IMR-90 (cell line): ENCODE results near the gene KCNQ1. TPM values are rescaled to one million over a fixed set of nuclear protein-coding genes. Genes with fewer than 3 reads are reported as not detected.

Source experiments
- ATAC-seq: fragments of 200-7000 bp; cut with Tn5 transposase; 2 replicates; pipeline ENCODE4 v1.9.1; 2020; ENCODE audit warnings: low read depth, mild to moderate bottlenecking, moderate library complexity
- BruUV-seq: library from RNA; stranded (reverse); fragments of 400-500 nt; replicated peaks from 2 replicates; lab custom pipeline; 2021; lab: Mats Ljungman, UMichigan
- CTCF ChIA-PET: fragments of 300-600 bp; formaldehyde crosslinking; extraction: SDS; loops from one replicate; lab custom pipeline; 2021; ENCODE audit warnings: antibody characterized with exemption; lab: Yijun Ruan, JAX
- POLR2A ChIA-PET: fragments of 300-600 bp; sonication (Branson Sonifier 250); formaldehyde crosslinking; loops from one replicate; lab custom pipeline; 2022; ENCODE audit warnings: antibody characterized with exemption; ENCODE audit not compliant: unreplicated experiment; lab: Charles Lee
- DNase-seq: peaks from one replicate; pipeline ENCODE4 v3.0.0; 2013
- H2AFZ ChIP-seq: replicated peaks from 2 replicates; pipeline ENCODE3; 2013; ENCODE audit warnings: low read length, mild to moderate bottlenecking; ENCODE audit not compliant: poor library complexity
- H2AK5ac ChIP-seq: 2 replicates; pipeline ENCODE4 v1.6.1; 2013; ENCODE audit warnings: low read depth, low read length, inconsistent platforms
- H2AK9ac ChIP-seq: replicated peaks from 2 replicates; pipeline ENCODE3; 2013; ENCODE audit warnings: mild to moderate bottlenecking, low read depth, low read length, moderate library complexity; ENCODE audit not compliant: poor library complexity
- H2BK120ac ChIP-seq: 2 replicates; pipeline ENCODE4 v1.6.1; 2013; ENCODE audit warnings: low read depth, low read length, inconsistent platforms
- H2BK15ac ChIP-seq: 3 replicates; pipeline ENCODE4 v1.6.1; 2013; ENCODE audit warnings: low read depth, low read length, inconsistent platforms
- H2BK20ac ChIP-seq: 2 replicates; pipeline ENCODE4 v1.6.1; 2013; ENCODE audit warnings: low read depth, mild to moderate bottlenecking, inconsistent platforms, low read length, moderate library complexity
- H2BK5ac ChIP-seq: 2 replicates; pipeline ENCODE4 v1.6.1; 2013; ENCODE audit warnings: mild to moderate bottlenecking, low read depth, low read length, inconsistent platforms; ENCODE audit not compliant: poor library complexity, severe bottlenecking
- H3K14ac ChIP-seq: replicated peaks from 2 replicates; pipeline ENCODE4 v1.6.1; 2013; ENCODE audit warnings: low read depth, low read length, inconsistent platforms
- H3K18ac ChIP-seq: 2 replicates; pipeline ENCODE4 v1.6.1; 2013; ENCODE audit warnings: low read depth, low read length, control low read depth
- H3K23ac ChIP-seq: 2 replicates; pipeline ENCODE4 v1.6.1; 2013; ENCODE audit warnings: low read depth, low read length, inconsistent platforms
- H3K27ac ChIP-seq: 2 replicates; pipeline ENCODE4 v1.5.1; 2013; ENCODE audit warnings: mild to moderate bottlenecking, control low read depth, low read length; ENCODE audit not compliant: insufficient read depth
- H3K27me3 ChIP-seq: 2 replicates; pipeline ENCODE4 v1.6.1; 2013; ENCODE audit warnings: low read length; ENCODE audit not compliant: control insufficient read depth, insufficient read depth
- H3K36me3 ChIP-seq: 2 replicates; pipeline ENCODE4 v1.6.1; 2013; ENCODE audit warnings: low read length, mixed read lengths; ENCODE audit not compliant: control insufficient read depth, insufficient read depth
- H3K4ac ChIP-seq: 2 replicates; pipeline ENCODE4 v1.6.1; 2013; ENCODE audit warnings: low read depth, low read length, inconsistent platforms
- H3K4me1 ChIP-seq: 2 replicates; pipeline ENCODE4 v1.6.1; 2013; ENCODE audit warnings: low read length, mixed read lengths; ENCODE audit not compliant: control insufficient read depth, insufficient read depth
- H3K4me2 ChIP-seq: 2 replicates; pipeline ENCODE4 v1.6.1; 2013; ENCODE audit warnings: low read depth, mild to moderate bottlenecking, control low read depth, low read length, moderate library complexity
- H3K4me3 ChIP-seq: 2 replicates; pipeline ENCODE4 v1.5.1; 2013; ENCODE audit warnings: low read depth, mild to moderate bottlenecking, control low read depth, low read length, moderate library complexity; ENCODE audit not compliant: insufficient read depth
- H3K56ac ChIP-seq: 2 replicates; pipeline ENCODE4 v1.6.1; 2013; ENCODE audit warnings: low read length, inconsistent platforms; ENCODE audit not compliant: insufficient read depth; ENCODE audit errors: extremely low read depth
- H3K79me1 ChIP-seq, 2 experiments: 2 replicates each; pipeline ENCODE4 v1.6.1; 2013; ENCODE audit warnings: low read length in 2 of 2, inconsistent platforms in 1 of 2, low read depth in 1 of 2
- H3K9ac ChIP-seq: 2 replicates; pipeline ENCODE4 v1.6.1; 2013; ENCODE audit warnings: low read depth, low read length, control low read depth
- H3K9me1 ChIP-seq: 2 replicates; pipeline ENCODE4 v1.6.1; 2013; ENCODE audit warnings: low read length, inconsistent platforms; ENCODE audit not compliant: insufficient read depth
- H3K9me3 ChIP-seq: 2 replicates; pipeline ENCODE4 v1.6.1; 2013; ENCODE audit warnings: low read length; ENCODE audit not compliant: control insufficient read depth, insufficient read depth
- H4K20me1 ChIP-seq: 2 replicates; pipeline ENCODE4 v1.6.1; 2013; ENCODE audit warnings: low read length, inconsistent platforms; ENCODE audit not compliant: insufficient read depth
- H4K5ac ChIP-seq: 2 replicates; pipeline ENCODE4 v1.6.1; 2013; ENCODE audit warnings: mild to moderate bottlenecking, low read depth, low read length, control low read depth
- H4K8ac ChIP-seq, 2 experiments: 2 replicates each; pipeline ENCODE4 v1.6.1; 2013; ENCODE audit warnings: low read depth in 2 of 2, low read length in 2 of 2, control low read depth in 1 of 2, inconsistent platforms in 1 of 2
- H4K91ac ChIP-seq: 2 replicates; pipeline ENCODE4 v1.6.1; 2013; ENCODE audit warnings: low read depth, low read length, inconsistent platforms; ENCODE audit not compliant: insufficient read depth
- CEBPB ChIP-seq: IDR thresholded peaks from 2 replicates; pipeline ENCODE4 v1.6.1; 2012; ENCODE audit warnings: low read depth, low read length, improper control_type of control experiment
- CHD1 ChIP-seq: IDR thresholded peaks from 2 replicates; pipeline ENCODE4 v1.6.1; 2012; ENCODE audit warnings: low read depth, low read length, improper control_type of control experiment
- FOS ChIP-seq: fragments of 150-350 bp; IDR thresholded peaks from 2 replicates; pipeline ENCODE4 v1.6.1; 2016; ENCODE audit warnings: low read depth, low read length
- MAFK ChIP-seq: IDR thresholded peaks from 2 replicates; pipeline ENCODE4 v1.6.1; 2012; ENCODE audit warnings: low read depth, low read length, improper control_type of control experiment
- NFE2L2 ChIP-seq: fragments of 150-350 bp; IDR thresholded peaks from 2 replicates; pipeline ENCODE4 v1.6.1; 2016; ENCODE audit warnings: low read depth, mild to moderate bottlenecking, low read length
- RCOR1 ChIP-seq: IDR thresholded peaks from 2 replicates; pipeline ENCODE4 v1.6.1; 2012; ENCODE audit warnings: mild to moderate bottlenecking, low read length, improper control_type of control experiment; ENCODE audit not compliant: insufficient replicate concordance
- SMC3 ChIP-seq: fragments of 150-350 bp; IDR thresholded peaks from 2 replicates; pipeline ENCODE4 v1.6.1; 2016; ENCODE audit warnings: low read depth, mild to moderate bottlenecking, antibody characterized with exemption, low read length, moderate library complexity
- USF2 ChIP-seq: fragments of 150-350 bp; IDR thresholded peaks from 2 replicates; pipeline ENCODE4 v1.6.1; 2017; ENCODE audit warnings: mild to moderate bottlenecking, antibody characterized with exemption, low read length, low read depth
- WGBS, 2 experiments: methylation state at CpG; one replicate each; pipeline versions ENCODE4 v1.1.5 to v1.1.7; 2013; ENCODE audit warnings: missing lambda C conversion rate in 2 of 2; ENCODE audit not compliant: insufficient read length in 1 of 2; ENCODE audit errors: extremely low coverage in 2 of 2; 5-methylcytosine and 5-hydroxymethylcytosine counted together
- dilution Hi-C: fragments of 300-500 bp; cut with HindIII; formaldehyde crosslinking; loops from one replicate; pipeline ENCODE4 v1.14.3; 2018; ENCODE audit warnings: low sequenced_read_pairs; ENCODE audit not compliant: unreplicated experiment
- in situ Hi-C: fragments of 300-500 bp; cut with MboI; formaldehyde crosslinking; loops from 3 replicates; pipeline ENCODE4 v1.14.3; 2019; ENCODE audit warnings: low sequenced_read_pairs, inconsistent platforms, mixed read lengths
- intact Hi-C: fragments of 100-400 bp; cut with micrococcal nuclease; formaldehyde crosslinking; loops from 2 replicates; pipeline ENCODE4 v1.10.0; 2022
- polyA plus RNA-seq, 3 experiments: library from polyadenylated mRNA; depleted of rRNA; stranded (reverse); fragments of >200 nt; gene quantifications; 2 replicates each; pipeline ENCODE4 v1.2.3, GENCODE V29; 2012; ENCODE audit warnings: low replicate concordance in 1 of 3
- total RNA-seq: library from RNA; depleted of rRNA; stranded (reverse); fragments of >200 nt; gene quantifications from 2 replicates; pipeline ENCODE4 v1.2.3, GENCODE V29; 2012

KCNQ1 gene
- total and polyA plus RNA-seq, 2 of the 4 experiments (the other 2 are of a cell fraction): 0.07 TPM; not detected in 1

- Histone ChIP-seq H2AK9ac (no peak overlapping the region), H3K56ac (no peak overlapping the region), H2AFZ (no peak overlapping the region), H3K27me3 (peaks cover 45% of the 10 kb centered on the region), H2BK15ac (no peak overlapping the region), H3K4ac (no peak overlapping the region), H4K5ac (no peak overlapping the region), H2BK120ac (no peak overlapping the region), H2AK5ac (no peak overlapping the region), H2BK5ac (no peak overlapping the region), H3K4me2 (no peak overlapping the region), H3K14ac (no peak overlapping the region), H3K9me1 (no peaks in the 10 kb centered on the region), H4K20me1 (no peaks in the 10 kb centered on the region), H3K79me1 (no peaks in the 10 kb centered on the region), H3K9ac (no peak overlapping the region), H3K4me3 (no peak overlapping the region), H4K8ac (no peak overlapping the region), H3K27ac (no peak overlapping the region), H3K36me3 (no peaks in the 10 kb centered on the region), H3K4me1 (no peaks in the 10 kb centered on the region), H3K23ac (no peak overlapping the region), H4K91ac (no peak overlapping the region), H3K18ac (no peak overlapping the region), H3K9me3 (no peaks in the 10 kb centered on the region), H2BK20ac (no peak overlapping the region)
- ATAC-seq: no peak
- TF ChIP-seq NFE2L2 (no peak), RCOR1 (no peak), MAFK (no peak), CEBPB (no peak), FOS (no peak), SMC3 (no peak), CHD1 (no peak), USF2 (no peak)
- 60% methylated on average over 8 of the region's 14 CpGs; no CpG with 5 or more reads in 1 of the 2 experiments for WGBS, 2 experiments
- CTCF ChIA-PET: no interaction called here
- intact Hi-C loops (no loop called here), in situ Hi-C loops (no loop called here), dilution Hi-C loops (no loop called here)
- BruUV-seq: no TSS peak
- no peak for DNase-seq
- POLR2A ChIA-PET: no interaction called here
These were observed 17.2 kb downstream of the KCNQ1 start for GRCh38 chr11:2461956-2462542.
